Measurements from ENCODE around the gene CSTF3. TPM values are rescaled to one million over a fixed set of nuclear protein-coding genes. Genes with fewer than 3 reads are reported as not detected.
A peak's percentile ranks its signal among the peaks of the same experiment; 100 is the strongest.

Gene CSTF3
- total RNA-seq, 3 donors from 2014 or later = 9.0 to 33.4 (median 15.7) TPM

DNA sequence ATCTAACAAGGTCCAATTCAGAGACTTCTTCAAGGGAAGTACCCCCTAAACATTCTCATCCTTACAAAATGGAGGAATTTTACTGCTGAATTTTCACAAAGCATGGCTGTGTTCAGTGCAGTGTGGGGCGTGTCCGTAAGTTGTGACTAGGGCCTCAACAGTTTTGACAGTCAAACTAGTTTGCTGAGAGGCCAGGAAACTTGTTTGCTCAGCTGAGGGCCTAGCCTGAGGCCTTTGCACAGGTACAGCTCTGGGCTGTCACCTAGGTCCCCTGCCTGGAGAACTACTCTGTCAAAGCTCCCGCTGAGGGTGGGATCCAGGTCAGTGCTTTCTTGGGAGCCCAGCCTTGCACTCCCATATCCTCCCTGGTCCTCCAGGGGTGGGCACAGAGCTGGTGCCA lies 94.0 kb downstream of the CSTF3 start:
- Histone ChIP-seq H3K4me1 (no peaks in the 10 kb centered on the region), H3K36me3 (no peaks in the 10 kb centered on the region), H3K27me3 (no peaks in the 10 kb centered on the region), H3K9me3 (no peaks in the 10 kb centered on the region), H3K4me3 (no peak overlapping the region), H3K27ac (no peak overlapping the region)
- DNase-seq (ENCODE audit: low spot score in 2 of 2) = no peak
- TF ChIP-seq POLR2A (IDR thresholded peaks at IDR 0.05) (no peak), POLR2AphosphoS5 (IDR thresholded peaks at IDR 0.05) (no peak)
- TF ChIP-seq, protein P1, sequence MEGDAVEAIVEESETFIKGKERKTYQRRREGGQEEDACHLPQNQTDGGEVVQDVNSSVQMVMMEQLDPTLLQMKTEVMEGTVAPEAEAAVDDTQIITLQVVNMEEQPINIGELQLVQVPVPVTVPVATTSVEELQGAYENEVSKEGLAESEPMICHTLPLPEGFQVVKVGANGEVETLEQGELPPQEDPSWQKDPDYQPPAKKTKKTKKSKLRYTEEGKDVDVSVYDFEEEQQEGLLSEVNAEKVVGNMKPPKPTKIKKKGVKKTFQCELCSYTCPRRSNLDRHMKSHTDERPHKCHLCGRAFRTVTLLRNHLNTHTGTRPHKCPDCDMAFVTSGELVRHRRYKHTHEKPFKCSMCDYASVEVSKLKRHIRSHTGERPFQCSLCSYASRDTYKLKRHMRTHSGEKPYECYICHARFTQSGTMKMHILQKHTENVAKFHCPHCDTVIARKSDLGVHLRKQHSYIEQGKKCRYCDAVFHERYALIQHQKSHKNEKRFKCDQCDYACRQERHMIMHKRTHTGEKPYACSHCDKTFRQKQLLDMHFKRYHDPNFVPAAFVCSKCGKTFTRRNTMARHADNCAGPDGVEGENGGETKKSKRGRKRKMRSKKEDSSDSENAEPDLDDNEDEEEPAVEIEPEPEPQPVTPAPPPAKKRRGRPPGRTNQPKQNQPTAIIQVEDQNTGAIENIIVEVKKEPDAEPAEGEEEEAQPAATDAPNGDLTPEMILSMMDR (IDR thresholded peaks at IDR 0.05) = no peak
- intact Hi-C loops (cut with DNase I; ENCODE audit: low total_unique reads) = loop anchor here (5.0 kb wide), 1 partner anchor 105 kb away; no protein-coding TSS in a partner anchor

DNA sequence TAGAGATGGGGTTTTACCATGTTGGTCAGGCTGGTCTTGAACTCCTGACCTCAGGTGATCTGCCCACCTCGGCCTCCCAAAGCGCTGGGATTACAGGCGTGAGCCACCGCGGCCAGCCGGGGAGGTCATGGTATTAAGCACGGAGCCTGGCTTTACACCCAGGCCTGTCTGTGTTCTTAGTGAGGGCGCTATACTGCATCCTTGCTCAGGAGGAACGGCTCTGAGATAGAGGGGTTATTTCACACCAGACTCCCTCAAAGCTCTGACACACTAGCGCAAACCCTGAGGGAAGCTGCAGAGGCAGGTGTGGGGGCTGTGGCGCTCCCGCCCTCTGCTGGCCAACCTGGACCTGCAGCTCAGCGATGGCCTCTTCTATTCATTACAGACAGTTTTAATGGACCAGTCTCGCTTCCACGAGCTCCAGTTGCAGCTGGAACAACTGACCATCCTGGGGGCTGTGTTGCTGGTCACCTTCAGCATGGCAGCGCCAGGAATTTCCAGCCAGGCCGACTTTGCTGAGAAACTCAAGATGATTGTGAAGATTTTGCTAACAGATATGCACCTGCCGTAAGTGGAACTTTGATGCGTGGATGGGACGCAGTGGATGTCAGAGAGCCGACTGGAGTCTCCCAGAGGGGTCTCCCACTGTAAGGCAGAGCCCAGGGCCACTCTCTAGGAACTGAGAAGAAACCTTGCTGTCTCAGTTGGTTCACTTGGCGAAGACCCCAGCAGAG lies 95.7 kb downstream of the CSTF3 start:
- peak; percentile 29 to 62 for DNase-seq (ENCODE audit: low spot score in 2 of 2)
- no peaks in the 10 kb centered on the region for H3K4me1 ChIP-seq
- H3K27ac ChIP-seq = no peak overlapping the region
- no peak overlapping the region for H3K4me3 ChIP-seq
- no peaks in the 10 kb centered on the region for H3K27me3 ChIP-seq
- TF ChIP-seq, protein P1 (IDR thresholded peaks at IDR 0.05) = peak; percentile 49 to 70 (median 50)
- TF ChIP-seq POLR2AphosphoS5 (IDR thresholded peaks at IDR 0.05) = no peak
- H3K36me3 ChIP-seq = no peaks in the 10 kb centered on the region
- intact Hi-C loops (cut with DNase I; ENCODE audit: low total_unique reads) = loop anchor here (5.0 kb wide), 1 partner anchor 103 kb away; no protein-coding TSS in a partner anchor
- H3K9me3 ChIP-seq = no peaks in the 10 kb centered on the region

DNA sequence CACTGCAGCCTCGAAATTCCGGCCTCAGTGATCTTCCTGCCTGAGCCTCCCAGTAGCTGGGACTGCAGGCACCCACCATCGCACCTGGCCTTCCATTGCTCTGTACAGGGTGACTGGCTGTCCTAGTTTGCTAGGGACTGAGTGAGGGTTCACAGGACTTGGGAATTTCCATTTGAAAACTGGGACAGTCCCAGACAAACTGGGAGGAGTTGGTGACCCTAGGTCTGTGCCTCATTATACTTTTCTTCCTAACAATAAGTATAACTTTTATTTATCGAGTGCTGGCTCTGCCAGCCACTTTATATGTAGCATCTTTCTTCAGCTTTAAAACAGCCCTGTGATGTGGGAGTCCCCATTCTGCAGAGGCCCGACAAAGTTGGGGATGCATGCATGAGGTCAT lies 96.4 kb downstream of the CSTF3 start:
- H3K27me3 ChIP-seq = no peaks in the 10 kb centered on the region
- intact Hi-C loops (cut with DNase I; ENCODE audit: low total_unique reads) = loop anchor here (5.0 kb wide), 1 partner anchor 103 kb away; no protein-coding TSS in a partner anchor
- H3K36me3 ChIP-seq = no peaks in the 10 kb centered on the region
- H3K27ac ChIP-seq = no peak overlapping the region
- H3K4me1 ChIP-seq = no peaks in the 10 kb centered on the region
- H3K4me3 ChIP-seq = no peak overlapping the region
- TF ChIP-seq, protein P1 (IDR thresholded peaks at IDR 0.05) = no peak
- TF ChIP-seq POLR2AphosphoS5 (IDR thresholded peaks at IDR 0.05) (no peak), POLR2A (IDR thresholded peaks at IDR 0.05) (no peak)
- H3K9me3 ChIP-seq = no peaks in the 10 kb centered on the region
- DNase-seq (ENCODE audit: low spot score in 2 of 2) = no peak

DNA sequence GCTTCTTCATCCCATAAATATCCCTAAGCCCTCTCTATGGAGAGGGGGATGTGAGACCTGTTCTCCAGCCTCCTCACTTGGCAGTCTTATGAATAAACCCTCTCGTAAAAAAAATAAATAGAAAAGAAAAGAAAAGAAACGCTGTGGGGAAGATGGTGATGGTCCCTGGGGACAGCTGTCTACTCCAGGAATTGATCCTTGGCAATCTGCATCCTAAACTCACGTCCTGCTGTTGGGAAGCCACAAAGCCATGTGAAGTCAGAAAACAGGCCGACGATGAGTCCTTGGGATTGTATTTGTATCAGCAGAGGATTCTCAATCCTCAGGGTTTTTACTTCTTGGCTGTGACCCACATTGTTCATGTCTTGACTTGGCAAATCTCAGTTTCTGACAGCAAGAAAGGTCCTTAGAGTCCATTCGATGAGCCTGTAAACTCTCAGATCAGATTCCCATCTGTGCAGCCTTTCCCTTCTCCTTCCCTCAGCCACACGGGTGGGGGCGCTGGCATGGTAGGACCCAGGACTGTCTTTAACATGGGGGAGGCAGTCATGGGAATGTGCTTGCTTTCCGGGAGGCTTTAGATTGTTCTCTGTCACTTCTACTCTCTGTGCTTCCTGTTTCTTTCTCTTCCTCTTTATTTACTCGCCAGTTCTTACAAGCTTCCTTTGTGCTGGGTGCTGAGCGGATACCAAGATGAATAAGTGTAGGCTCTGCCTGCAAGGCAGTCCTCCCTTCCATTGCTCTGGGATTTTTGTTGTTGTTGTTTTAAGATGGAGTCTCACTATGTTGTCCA lies 97.1 kb downstream of the CSTF3 start:
- Histone ChIP-seq H3K36me3 (no peaks in the 10 kb centered on the region), H3K27me3 (no peaks in the 10 kb centered on the region), H3K4me1 (no peaks in the 10 kb centered on the region), H3K4me3 (no peak overlapping the region), H3K9me3 (no peaks in the 10 kb centered on the region), H3K27ac (peak overlapping the region in 1 of 2 donors; percentile 56)
- intact Hi-C loops (cut with DNase I; ENCODE audit: low total_unique reads) = no loop called here
- DNase-seq (ENCODE audit: low spot score in 2 of 2) = no peak
- TF ChIP-seq POLR2AphosphoS5 (IDR thresholded peaks at IDR 0.05) = no peak
- TF ChIP-seq, protein P1 (IDR thresholded peaks at IDR 0.05) = no peak

DNA sequence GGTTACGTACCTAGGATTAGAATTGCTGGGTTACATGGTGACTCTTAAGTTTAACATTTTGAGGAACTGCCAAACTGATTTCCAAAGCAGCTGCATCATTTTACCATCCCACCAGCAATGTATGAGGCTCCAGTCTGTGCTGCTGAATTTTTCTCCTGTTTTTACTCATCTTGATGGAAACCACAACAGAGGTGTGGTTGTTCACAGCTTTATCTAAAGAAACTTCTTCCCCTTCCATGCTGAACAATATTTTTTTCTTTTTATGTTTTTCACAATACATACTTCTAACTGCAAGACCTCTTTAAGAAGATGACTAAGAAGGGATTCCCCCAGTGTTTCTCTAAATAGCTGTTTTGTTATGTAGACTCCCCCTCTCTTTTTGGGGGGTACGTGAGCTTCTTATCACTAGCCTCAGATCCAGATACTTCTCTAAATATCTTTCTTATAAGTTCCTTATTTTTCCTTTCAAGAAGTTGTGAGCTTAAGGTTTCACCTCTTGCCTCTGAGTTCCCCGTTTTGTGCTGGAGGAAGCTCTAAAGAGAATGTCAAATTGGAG lies 97.9 kb downstream of the CSTF3 start:
- H3K27ac ChIP-seq = no peak overlapping the region
- DNase-seq (ENCODE audit: low spot score in 2 of 2) = no peak

More for the DNA sequence above, 97.9 kb downstream of the CSTF3 start:
- Histone ChIP-seq H3K4me3 (no peak overlapping the region), H3K4me1 (no peaks in the 10 kb centered on the region), H3K36me3 (no peaks in the 10 kb centered on the region), H3K9me3 (no peaks in the 10 kb centered on the region), H3K27me3 (no peaks in the 10 kb centered on the region)
- intact Hi-C loops (cut with DNase I; ENCODE audit: low total_unique reads) = no loop called here
- TF ChIP-seq POLR2AphosphoS5 (IDR thresholded peaks at IDR 0.05) = no peak
- TF ChIP-seq, protein P1 (IDR thresholded peaks at IDR 0.05) = no peak
- TF ChIP-seq POLR2A (IDR thresholded peaks at IDR 0.05) = no peak
